NCI-H82 (cell line): ENCODE data around the gene ACVR1.
A peak's percentile ranks its signal among the peaks of the same experiment; 100 is the strongest.
"Not testable (repeated sequence)": the region's sequence is repeated elsewhere in the genome, so short reads cannot be mapped to it uniquely, and the experiment has no call there.

Experiments used
- DNase-seq: peaks from one replicate; lab custom pipeline; 2025; lab: John Stamatoyannopoulos, UW

Gene ACVR1

DNA sequence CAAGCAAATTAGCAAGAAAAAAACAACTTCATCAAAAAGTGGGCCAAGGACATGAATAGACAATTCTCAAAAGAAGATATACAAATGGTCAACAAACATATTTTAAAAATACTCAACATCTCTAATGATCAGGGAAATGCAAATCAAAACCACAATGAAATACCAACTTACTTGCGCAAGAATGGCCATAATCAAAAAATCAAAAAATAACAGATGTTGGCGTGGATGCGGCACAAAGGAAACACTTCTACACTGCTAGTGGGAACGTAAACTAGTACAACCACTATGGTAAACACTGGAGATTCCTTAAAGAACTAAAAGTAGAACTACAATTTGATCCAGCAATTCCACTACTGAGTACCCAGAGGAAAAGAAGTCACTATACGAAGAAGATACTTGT is 119.7 kb downstream of the ACVR1 start:
- not testable (repeated sequence) for DNase-seq

GRCh38 chr2:157751462-157752058 is 124.6 kb downstream of the ACVR1 start:
- DNase-seq: peak; percentile 52

- DNase-seq: no peak
Measured at GRCh38 chr2:157749684-157750083, 126.4 kb downstream of the ACVR1 start.

DNA sequence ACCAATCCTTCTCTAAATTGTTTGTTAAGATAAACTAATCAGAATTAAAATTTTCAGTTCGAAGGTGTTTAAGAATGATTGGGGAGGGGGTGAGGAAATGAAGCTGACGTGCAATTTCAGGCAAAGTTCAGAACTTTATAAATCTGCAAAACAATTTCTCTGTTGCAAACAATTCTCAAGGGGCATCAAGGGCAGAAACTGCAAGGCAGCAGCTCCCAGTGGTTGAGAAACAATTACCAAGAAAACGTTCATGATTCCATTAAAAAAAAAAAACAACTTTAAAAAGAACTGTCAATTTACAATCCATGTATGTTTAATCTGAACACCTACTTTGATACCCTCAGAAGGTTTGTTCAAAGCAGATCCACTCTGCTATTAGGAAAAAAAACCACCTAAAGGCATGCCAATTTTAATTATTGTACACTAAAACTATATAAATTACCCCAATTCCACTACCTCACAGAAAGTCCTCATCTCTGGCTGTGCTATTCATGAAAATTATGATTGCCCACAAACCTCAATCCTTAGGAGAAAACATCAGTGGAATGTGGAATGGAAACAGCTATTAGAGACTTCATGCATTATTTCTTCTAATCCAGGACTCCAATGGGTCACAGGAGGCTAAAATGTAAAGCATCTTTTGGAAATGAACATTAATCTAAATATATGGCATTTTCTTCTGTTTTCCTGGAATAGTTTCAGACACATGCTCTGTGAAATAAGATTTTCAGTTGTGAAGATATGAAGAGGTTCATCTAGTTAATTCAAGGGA is 127.6 kb downstream of the ACVR1 start:
- no peak for DNase-seq

DNA sequence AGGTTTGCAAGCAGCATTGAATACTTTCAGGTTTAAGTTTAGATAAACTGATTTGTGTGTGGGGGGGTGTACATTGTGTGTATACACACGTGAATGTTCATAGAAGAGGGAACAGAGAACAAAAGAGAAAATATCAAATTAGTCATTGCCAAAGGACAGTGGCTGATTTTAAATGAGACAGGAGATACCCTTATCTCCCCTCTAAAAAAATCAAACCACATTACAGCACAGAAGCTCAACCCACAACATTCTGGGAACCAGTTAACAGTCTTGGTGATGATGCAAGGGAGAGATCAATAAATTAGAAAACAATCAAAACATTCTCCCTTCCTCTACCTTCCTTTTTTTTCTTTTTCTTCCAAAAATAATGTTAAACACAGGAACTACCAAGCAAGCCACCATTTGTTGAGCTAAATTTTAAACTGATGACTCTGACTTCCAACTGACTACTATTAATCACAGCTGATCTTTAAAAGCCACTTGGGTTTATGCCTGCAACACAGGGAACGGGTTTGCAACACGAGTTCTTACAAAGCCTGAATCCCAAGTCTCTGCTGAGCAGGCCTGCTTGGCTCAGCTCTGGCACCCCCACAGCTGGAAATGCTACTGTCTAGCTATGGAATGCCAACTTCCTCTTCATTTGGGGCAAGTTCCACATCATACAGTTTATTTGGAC is 128.3 kb downstream of the ACVR1 start:
- no peak for DNase-seq

GRCh38 chr2:157747280-157747679 is 128.8 kb downstream of the ACVR1 start:
- DNase-seq: no peak

- no peak for DNase-seq
Measured at GRCh38 chr2:157746234-157746950, 129.7 kb downstream of the ACVR1 start.

DNA sequence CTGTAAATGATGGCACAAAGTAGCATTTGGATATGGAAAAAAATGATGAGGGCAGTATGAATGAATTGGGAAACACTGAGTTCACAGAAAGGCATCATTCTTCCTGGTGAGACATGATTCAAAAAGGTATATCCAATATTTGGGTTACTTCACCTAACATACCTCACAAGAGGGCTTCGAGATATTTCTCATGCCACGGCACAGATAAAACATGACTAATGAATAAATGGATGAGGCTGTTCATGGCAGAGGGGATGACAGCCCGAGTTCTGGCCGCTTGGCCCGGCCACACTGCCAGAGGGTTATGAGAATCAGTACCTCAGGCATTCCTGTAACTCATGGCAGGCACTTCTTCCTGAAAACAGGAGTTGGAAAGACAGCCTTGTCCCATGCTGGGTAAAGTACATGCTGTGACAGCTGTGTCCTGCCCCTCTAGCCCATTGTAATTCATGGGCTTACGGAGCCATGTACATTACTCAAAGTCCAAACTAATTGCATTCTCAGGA is 131.5 kb downstream of the ACVR1 start:
- no peak for DNase-seq

- no peak for DNase-seq
Measured at GRCh38 chr2:157743051-157743450, 133.1 kb downstream of the ACVR1 start.

DNA sequence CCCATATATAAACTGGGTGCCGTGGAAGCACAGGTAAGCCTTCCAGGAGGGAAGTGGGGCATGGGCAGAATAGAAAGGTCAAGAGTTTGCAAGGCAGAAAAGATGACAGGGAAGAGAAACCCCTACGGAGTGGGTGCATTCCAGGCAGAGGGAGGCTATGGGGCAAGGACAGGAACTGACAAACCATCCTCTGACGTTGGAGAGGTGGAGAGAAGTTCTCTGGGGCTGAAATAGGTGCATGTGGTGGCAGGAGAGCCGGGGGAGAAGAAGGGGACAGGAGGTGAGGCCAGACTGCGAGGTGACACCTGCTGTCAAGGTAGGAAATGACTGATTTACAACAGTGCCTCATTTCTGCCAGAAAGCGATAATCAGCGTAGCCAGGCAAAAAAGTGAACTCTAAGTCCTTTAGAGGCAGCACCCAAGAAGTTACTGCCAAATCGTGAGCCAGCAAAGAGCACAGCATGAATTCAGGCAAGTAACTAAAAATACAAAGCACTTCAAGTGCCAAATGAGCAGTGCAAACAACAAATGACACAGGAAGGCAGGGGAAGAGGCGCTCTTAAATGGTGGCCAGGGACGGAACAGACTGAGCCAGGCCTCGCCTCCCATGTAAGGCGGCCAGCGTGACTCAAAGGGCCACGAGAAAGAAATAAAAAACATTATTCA is 134.2 kb downstream of the ACVR1 start:
- no peak for DNase-seq

- no peak for DNase-seq
Measured at GRCh38 chr2:157737656-157738055, 138.5 kb downstream of the ACVR1 start.

GRCh38 chr2:157735532-157735931 is 140.6 kb downstream of the ACVR1 start:
- DNase-seq: no peak

DNA sequence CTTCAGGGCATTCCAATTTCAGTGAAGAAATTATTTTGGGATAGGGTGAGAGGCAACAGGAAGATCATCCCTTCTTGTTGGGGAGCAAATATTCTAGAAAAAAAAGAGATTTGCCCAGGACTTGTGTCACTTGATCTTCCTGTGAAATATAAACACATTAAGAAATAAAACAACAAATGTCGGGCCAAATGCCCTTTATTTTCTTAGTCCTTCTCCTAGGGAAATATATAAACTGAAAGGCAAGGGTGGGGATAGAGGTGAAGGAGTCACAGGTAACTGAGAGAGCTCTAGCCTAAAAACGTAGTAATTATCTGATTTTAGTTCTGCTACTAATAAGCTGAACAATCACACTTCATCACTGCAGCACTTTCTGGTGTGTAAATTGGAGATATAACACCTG is 142.9 kb downstream of the ACVR1 start:
- DNase-seq: no peak

GRCh38 chr2:157732596-157732995 is 143.5 kb downstream of the ACVR1 start:
- DNase-seq: no peak

- DNase-seq: no peak
Measured at GRCh38 chr2:157727693-157728092, 148.4 kb downstream of the ACVR1 start.

GRCh38 chr2:157726946-157727345 is 149.2 kb downstream of the ACVR1 start:
- no peak for DNase-seq

DNA sequence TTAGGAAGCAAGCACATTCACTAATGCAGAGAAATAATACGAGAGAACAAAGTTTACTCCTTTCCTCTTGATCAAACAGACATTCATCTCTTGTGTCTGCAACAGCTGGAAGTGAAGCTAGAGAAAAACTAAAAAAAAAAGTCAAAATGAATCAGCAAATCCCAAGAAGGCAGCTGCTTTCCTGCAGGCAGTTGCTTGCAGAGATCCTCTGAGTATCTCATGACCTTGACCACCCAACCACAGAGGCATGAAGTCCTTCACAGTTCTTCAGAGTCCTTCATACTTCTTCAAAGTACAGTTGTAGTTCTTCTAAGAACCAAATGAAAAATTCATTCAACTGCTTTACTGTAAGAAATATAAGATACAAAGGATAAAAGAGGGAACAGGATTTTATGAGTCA is 150.3 kb downstream of the ACVR1 start:
- no peak for DNase-seq

- DNase-seq: no peak
Measured at GRCh38 chr2:157722580-157723234, 153.4 kb downstream of the ACVR1 start.

DNA sequence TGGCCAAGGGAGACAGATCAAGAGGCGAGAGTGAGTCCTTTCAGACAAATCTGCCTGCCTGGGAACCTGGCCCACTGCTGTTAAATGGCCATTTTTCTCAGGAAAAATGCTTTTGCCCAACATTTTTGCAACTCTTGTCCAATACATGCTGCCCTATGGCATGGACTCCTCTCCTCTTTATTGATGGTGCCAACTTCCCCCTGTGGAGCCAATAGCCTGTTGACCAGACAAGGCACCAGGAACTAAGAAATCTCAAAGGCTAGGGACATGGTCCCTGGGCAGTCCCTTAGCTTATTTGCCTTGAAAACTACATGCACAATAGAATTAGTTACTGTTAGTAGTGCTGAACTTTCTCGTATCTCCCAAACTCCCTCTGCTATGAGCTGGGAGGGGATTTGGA is 155.6 kb downstream of the ACVR1 start:
- DNase-seq: no peak

DNA sequence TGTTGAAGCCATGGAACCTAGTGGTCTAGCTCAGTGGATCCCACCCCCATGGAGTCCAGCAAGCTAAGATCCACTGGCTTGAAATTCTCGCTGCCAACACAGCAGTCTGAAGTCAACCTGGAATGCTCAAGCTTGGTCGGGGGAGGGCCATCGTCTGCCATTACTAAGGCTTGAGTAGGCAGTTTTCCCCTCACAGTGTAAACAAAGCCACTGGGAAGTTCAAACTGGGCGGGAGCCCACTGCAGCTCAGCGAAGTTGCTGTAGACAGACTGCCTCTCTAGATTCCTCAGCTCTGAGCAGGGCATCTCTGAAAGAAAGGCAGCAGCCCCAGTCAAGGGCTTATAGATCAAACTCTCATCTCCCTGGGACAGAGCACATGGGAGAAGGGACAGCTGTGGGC is 171.5 kb downstream of the ACVR1 start:
- not testable (repeated sequence) for DNase-seq

DNA sequence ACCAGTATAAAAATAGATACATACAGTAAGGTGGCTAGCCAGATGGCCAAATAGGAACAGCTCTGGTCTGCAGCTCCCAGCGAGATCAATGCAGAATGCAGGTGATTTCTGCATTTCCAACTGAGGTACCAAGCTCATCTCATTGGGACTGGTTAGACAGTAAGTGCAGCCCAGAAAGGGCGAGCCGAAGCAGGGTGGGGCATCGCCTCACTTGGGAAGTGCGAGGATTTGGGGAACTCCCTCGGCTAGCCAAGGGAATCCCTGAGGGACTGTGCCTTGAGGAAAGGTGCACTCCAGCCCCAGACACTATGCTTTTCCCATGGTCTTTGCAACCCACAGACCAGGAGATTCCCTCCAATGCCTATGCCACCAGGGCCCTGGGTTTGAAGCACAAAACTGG is 172.0 kb downstream of the ACVR1 start:
- not testable (repeated sequence) for DNase-seq
